BLaER1 treated with 17β-estradiol and CSF1 and Interleukin-3, amounts not matched to agents 10 nM and 100 nM (cell line): ENCODE results near the gene NUDT12.

ENCODE experiments used
- H3K27ac ChIP-seq, 11 experiments: shearing (Covaris generic); formaldehyde crosslinking; 2 replicates each; pipeline ENCODE4 v1.8.1; 2022
- H3K27me3 ChIP-seq, 11 experiments: shearing (Covaris generic); formaldehyde crosslinking; 2 replicates each; pipeline ENCODE4 v1.8.1; 2022
- H3K36me3 ChIP-seq, 11 experiments: shearing (Covaris generic); formaldehyde crosslinking; 2 replicates each; pipeline ENCODE4 v1.8.1; 2022
- H3K4me1 ChIP-seq, 10 experiments: shearing (Covaris generic); formaldehyde crosslinking; 2 replicates each; pipeline ENCODE4 v1.8.1; 2022
- H3K4me2 ChIP-seq, 11 experiments: shearing (Covaris generic); formaldehyde crosslinking; 2 replicates each; pipeline ENCODE4 v1.8.1; 2022
- H3K4me3 ChIP-seq, 10 experiments: shearing (Covaris generic); formaldehyde crosslinking; 2 replicates each; pipeline ENCODE4 v1.8.1; 2022
- H3K9ac ChIP-seq, 11 experiments: shearing (Covaris generic); formaldehyde crosslinking; 2 replicates each; pipeline ENCODE4 v1.8.1; 2022
- H3K9me3 ChIP-seq, 11 experiments: shearing (Covaris generic); formaldehyde crosslinking; replicated peaks in 1 of 11; 2 replicates each; pipeline ENCODE4 v1.8.1; 2022
- H4K20me1 ChIP-seq, 11 experiments: shearing (Covaris generic); formaldehyde crosslinking; 2 replicates each; pipeline ENCODE4 v1.8.1; 2022
- Cebpa-rat ChIP-seq, 11 experiments: shearing (Covaris generic); IDR thresholded peaks; 2 replicates each; pipeline ENCODE4 v1.8.1; 2022

The NUDT12 gene

GRCh38 chr5:103562453-103563157, at the start of gene NUDT12:
Gene NUDT12 (minus strand): TSS chr5:103562789. CDS start chr5:103560248, 2,541 bp downstream.
- H3K4me3 ChIP-seq = no peak within 1 kb of the TSS
- H3K9me3 ChIP-seq = peaks cover 0 to 3% (median 0%) of the 10 kb centered on the region in 11 experiments; a peak in 2 of 22 replicates
- no peak for TF ChIP-seq Cebpa-rat (IDR thresholded peaks at IDR 0.05)
- no peaks in the 10 kb centered on the region for H3K4me1 ChIP-seq
- no peak within 1 kb of the TSS for H3K9ac ChIP-seq
- H3K36me3 ChIP-seq = no peaks in the 10 kb centered on the region
- H3K27ac ChIP-seq = no peak within 1 kb of the TSS
- no peaks in the 10 kb centered on the region; a peak in 1 of 22 replicates for H3K27me3 ChIP-seq
- H4K20me1 ChIP-seq = no peaks in the 10 kb centered on the region
- H3K4me2 ChIP-seq = 0 out of 22 replicates have a peak within 1 kb of the TSS, but pooled peaks of 1 of the 11 experiments have one; percentile 16

GRCh38 chr5:103607346-103607745, 44.8 kb upstream of the NUDT12 start:
- H3K27me3 ChIP-seq = no peaks in the 10 kb centered on the region
- H3K4me2 ChIP-seq = no peak overlapping the region
- H4K20me1 ChIP-seq = no peaks in the 10 kb centered on the region
- H3K9ac ChIP-seq = no peak overlapping the region
- H3K4me1 ChIP-seq = no peaks in the 10 kb centered on the region
- TF ChIP-seq Cebpa-rat (IDR thresholded peaks at IDR 0.05) = no peak
- no peaks in the 10 kb centered on the region for H3K9me3 ChIP-seq
- H3K4me3 ChIP-seq = no peak overlapping the region
- H3K36me3 ChIP-seq = no peaks in the 10 kb centered on the region
- no peak overlapping the region for H3K27ac ChIP-seq

- H3K36me3 ChIP-seq = no peaks in the 10 kb centered on the region
- no peaks in the 10 kb centered on the region for H3K9me3 ChIP-seq
- TF ChIP-seq Cebpa-rat (IDR thresholded peaks at IDR 0.05) = no peak
- H3K27ac ChIP-seq = no peak overlapping the region
- no peak overlapping the region for H3K4me2 ChIP-seq
- H3K4me1 ChIP-seq = no peaks in the 10 kb centered on the region
- no peak overlapping the region for H3K9ac ChIP-seq
- H4K20me1 ChIP-seq = no peaks in the 10 kb centered on the region
- H3K4me3 ChIP-seq = no peak overlapping the region
- H3K27me3 ChIP-seq = no peaks in the 10 kb centered on the region
Measured at GRCh38 chr5:103605277-103605676, 42.7 kb upstream of the NUDT12 start.

GRCh38 chr5:103602438-103602837, 39.8 kb upstream of the NUDT12 start:
- H3K4me3 ChIP-seq = no peak overlapping the region
- no peak for TF ChIP-seq Cebpa-rat (IDR thresholded peaks at IDR 0.05)
- H3K9me3 ChIP-seq = no peaks in the 10 kb centered on the region
- no peak overlapping the region for H3K27ac ChIP-seq
- H3K36me3 ChIP-seq = no peaks in the 10 kb centered on the region
- H4K20me1 ChIP-seq = no peaks in the 10 kb centered on the region
- H3K9ac ChIP-seq = no peak overlapping the region
- no peaks in the 10 kb centered on the region for H3K27me3 ChIP-seq
- no peaks in the 10 kb centered on the region for H3K4me1 ChIP-seq
- H3K4me2 ChIP-seq = no peak overlapping the region

- no peak overlapping the region for H3K27ac ChIP-seq
- no peak overlapping the region for H3K4me2 ChIP-seq
- H3K9ac ChIP-seq = no peak overlapping the region
- no peaks in the 10 kb centered on the region for H3K4me1 ChIP-seq
- no peaks in the 10 kb centered on the region for H3K36me3 ChIP-seq
- no peaks in the 10 kb centered on the region for H3K9me3 ChIP-seq
- TF ChIP-seq Cebpa-rat (IDR thresholded peaks at IDR 0.05) = no peak
- H4K20me1 ChIP-seq = no peaks in the 10 kb centered on the region
- H3K4me3 ChIP-seq = no peak overlapping the region
- no peaks in the 10 kb centered on the region for H3K27me3 ChIP-seq
Measured at GRCh38 chr5:103601314-103601713, 38.7 kb upstream of the NUDT12 start.

- no peaks in the 10 kb centered on the region for H3K9me3 ChIP-seq
- no peaks in the 10 kb centered on the region for H3K4me1 ChIP-seq
- no peaks in the 10 kb centered on the region for H4K20me1 ChIP-seq
- no peak overlapping the region for H3K27ac ChIP-seq
- no peaks in the 10 kb centered on the region for H3K36me3 ChIP-seq
- no peaks in the 10 kb centered on the region for H3K27me3 ChIP-seq
- TF ChIP-seq Cebpa-rat (IDR thresholded peaks at IDR 0.05) = no peak
- no peak overlapping the region for H3K4me2 ChIP-seq
- no peak overlapping the region for H3K9ac ChIP-seq
- H3K4me3 ChIP-seq = no peak overlapping the region
Measured at GRCh38 chr5:103600086-103600485, 37.5 kb upstream of the NUDT12 start.

- H3K27me3 ChIP-seq = no peaks in the 10 kb centered on the region
- TF ChIP-seq Cebpa-rat (IDR thresholded peaks at IDR 0.05) = no peak
- H3K4me1 ChIP-seq = no peaks in the 10 kb centered on the region
- H3K4me2 ChIP-seq = no peak overlapping the region
- H3K4me3 ChIP-seq = no peak overlapping the region
- no peaks in the 10 kb centered on the region for H3K36me3 ChIP-seq
- no peaks in the 10 kb centered on the region for H3K9me3 ChIP-seq
- no peak overlapping the region for H3K27ac ChIP-seq
- H3K9ac ChIP-seq = no peak overlapping the region
- no peaks in the 10 kb centered on the region for H4K20me1 ChIP-seq
Measured at GRCh38 chr5:103598997-103599566, 36.5 kb upstream of the NUDT12 start.

- H3K27me3 ChIP-seq = no peaks in the 10 kb centered on the region
- H3K9ac ChIP-seq = no peak overlapping the region
- no peak overlapping the region for H3K4me2 ChIP-seq
- no peaks in the 10 kb centered on the region for H3K9me3 ChIP-seq
- no peak overlapping the region for H3K27ac ChIP-seq
- H4K20me1 ChIP-seq = no peaks in the 10 kb centered on the region
- no peak for TF ChIP-seq Cebpa-rat (IDR thresholded peaks at IDR 0.05)
- peaks cover 0 to under 1% (median 0%) of the 10 kb centered on the region in 10 experiments; a peak in 2 of 20 replicates for H3K4me1 ChIP-seq
- no peak overlapping the region for H3K4me3 ChIP-seq
- no peaks in the 10 kb centered on the region for H3K36me3 ChIP-seq
Measured at GRCh38 chr5:103590221-103590620, 27.6 kb upstream of the NUDT12 start.

GRCh38 chr5:103589776-103590175, 27.2 kb upstream of the NUDT12 start:
- Histone ChIP-seq H3K27ac (no peak overlapping the region), H3K4me1 (peaks cover 0 to 5% (median 0%) of the 10 kb centered on the region in 10 experiments; a peak in 6 of 20 replicates), H3K4me2 (no peak overlapping the region), H3K4me3 (no peak overlapping the region), H3K9ac (no peak overlapping the region), H4K20me1 (no peaks in the 10 kb centered on the region), H3K36me3 (no peaks in the 10 kb centered on the region), H3K9me3 (no peaks in the 10 kb centered on the region), H3K27me3 (no peaks in the 10 kb centered on the region)
- TF ChIP-seq Cebpa-rat (IDR thresholded peaks at IDR 0.05) = no peak

GRCh38 chr5:103589357-103589756, 26.8 kb upstream of the NUDT12 start:
- no peaks in the 10 kb centered on the region for H3K36me3 ChIP-seq
- H3K4me3 ChIP-seq = no peak overlapping the region
- H3K27me3 ChIP-seq = no peaks in the 10 kb centered on the region
- peaks cover 0 to 9% (median 0%) of the 10 kb centered on the region in 10 experiments; a peak in 8 of 20 replicates for H3K4me1 ChIP-seq
- no peak overlapping the region for H3K9ac ChIP-seq
- no peak for TF ChIP-seq Cebpa-rat (IDR thresholded peaks at IDR 0.05)
- H4K20me1 ChIP-seq = no peaks in the 10 kb centered on the region
- H3K9me3 ChIP-seq = no peaks in the 10 kb centered on the region
- no peak overlapping the region for H3K4me2 ChIP-seq
- H3K27ac ChIP-seq = no peak overlapping the region
